Measurements from ENCODE around the gene ROCK2. TPM values are rescaled to one million over a fixed set of nuclear protein-coding genes. Genes with fewer than 3 reads are reported as not detected.

Gene ROCK2
- total and polyA plus RNA-seq, 3 donors from 2014 or later, result 4.6 to 33.7 (median 31.3) TPM

DNA sequence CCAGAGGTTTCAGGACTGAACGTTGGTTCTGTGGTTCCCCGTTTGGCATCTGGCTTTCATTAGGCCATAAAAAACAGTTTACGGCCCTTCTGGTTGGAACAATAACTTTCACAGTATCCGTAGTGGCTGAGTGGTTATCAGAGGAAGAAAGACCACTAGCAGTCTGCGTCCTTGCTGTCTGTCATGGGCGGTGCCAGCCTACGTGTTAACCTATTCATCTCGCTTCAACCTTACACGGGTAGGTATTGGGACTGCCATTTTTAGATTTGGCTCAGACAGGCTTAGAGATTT lies 42.6 kb upstream of the ROCK2 start:
- H3K36me3 ChIP-seq (ENCODE audit: low read depth, missing control alignments), result no peaks in the 10 kb centered on the region
- H3K4me1 ChIP-seq, result peaks cover 7% of the 10 kb centered on the region
- no peaks in the 10 kb centered on the region for H3K9me3 ChIP-seq
- no peaks in the 10 kb centered on the region for H3K27me3 ChIP-seq
- TF ChIP-seq CTCF (IDR thresholded peaks at IDR 0.05) (no peak), POLR2A (IDR thresholded peaks at IDR 0.05) (no peak)
- 60 to 69% methylated on average over 9 of the region's 9 CpGs for WGBS, 2 donors
- intact Hi-C loops (cut with DNase I; ENCODE audit: low total_unique reads), result no loop called here
- no peak overlapping the region for H3K27ac ChIP-seq
- H3K4me3 ChIP-seq, result no peak overlapping the region
- DNase-seq, result no peak

GRCh38 chr2:11385847-11386246 lies 41.4 kb upstream of the ROCK2 start:
- no peaks in the 10 kb centered on the region for H3K36me3 ChIP-seq (ENCODE audit: low read depth, missing control alignments)
- no peak overlapping the region for H3K4me3 ChIP-seq
- intact Hi-C loops (cut with DNase I; ENCODE audit: low total_unique reads), result no loop called here
- no peak for DNase-seq
- H3K9me3 ChIP-seq, result no peaks in the 10 kb centered on the region
- H3K4me1 ChIP-seq, result peaks cover 7% of the 10 kb centered on the region
- no peak overlapping the region for H3K27ac ChIP-seq
- no peaks in the 10 kb centered on the region for H3K27me3 ChIP-seq
- 84 to 97% methylated on average over 3 of the region's 3 CpGs for WGBS, 2 donors
- no peak for TF ChIP-seq POLR2A (IDR thresholded peaks at IDR 0.05)
- TF ChIP-seq CTCF (IDR thresholded peaks at IDR 0.05), result no peak

- DNase-seq, result no peak
- no peak overlapping the region for H3K27ac ChIP-seq
- peaks cover 7% of the 10 kb centered on the region for H3K4me1 ChIP-seq
- H3K9me3 ChIP-seq, result no peaks in the 10 kb centered on the region
- TF ChIP-seq CTCF (IDR thresholded peaks at IDR 0.05), result no peak
- no peak for TF ChIP-seq POLR2A (IDR thresholded peaks at IDR 0.05)
- no peaks in the 10 kb centered on the region for H3K27me3 ChIP-seq
- H3K36me3 ChIP-seq (ENCODE audit: low read depth, missing control alignments), result no peaks in the 10 kb centered on the region
- WGBS, 2 donors, result 84 to 86% methylated on average over 2 of the region's 2 CpGs
- intact Hi-C loops (cut with DNase I; ENCODE audit: low total_unique reads), result no loop called here
- H3K4me3 ChIP-seq, result no peak overlapping the region
Measured at GRCh38 chr2:11385216-11385615, 40.8 kb upstream of the ROCK2 start.

DNA sequence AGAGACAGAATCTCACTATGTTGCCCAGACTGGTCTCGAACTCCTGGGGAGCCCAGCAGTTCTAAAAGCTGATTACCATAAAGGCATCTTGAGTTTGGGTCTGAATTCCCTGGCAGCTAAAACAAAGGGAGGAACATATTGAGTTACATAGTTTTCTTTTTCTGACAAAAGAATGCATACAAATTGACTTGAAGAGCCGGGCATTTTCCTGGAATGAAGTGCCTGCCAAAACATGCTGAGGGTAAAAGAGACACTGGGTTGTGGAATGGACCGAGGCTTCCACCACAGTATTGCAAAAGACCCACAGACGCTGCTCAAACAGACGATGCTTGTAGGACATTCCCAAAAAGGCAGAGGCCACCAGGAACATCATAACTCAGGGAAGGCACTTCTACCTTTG lies 35.1 kb upstream of the ROCK2 start:
- no peak for TF ChIP-seq POLR2A (IDR thresholded peaks at IDR 0.05)
- no peak for TF ChIP-seq CTCF (IDR thresholded peaks at IDR 0.05)
- Histone ChIP-seq H3K9me3 (no peaks in the 10 kb centered on the region), H3K27me3 (no peaks in the 10 kb centered on the region), H3K36me3 (ENCODE audit: low read depth, missing control alignments) (no peaks in the 10 kb centered on the region), H3K4me3 (no peak overlapping the region), H3K27ac (no peak overlapping the region), H3K4me1 (peaks cover 7% of the 10 kb centered on the region)
- WGBS, 2 donors, result 52 to 58% methylated on average over 5 of the region's 5 CpGs
- no peak for DNase-seq
- intact Hi-C loops (cut with DNase I; ENCODE audit: low total_unique reads), result no loop called here

- intact Hi-C loops (cut with DNase I; ENCODE audit: low total_unique reads), result no loop called here
- WGBS, 2 donors, result 70 to 77% methylated on average over 12 of the region's 12 CpGs
- TF ChIP-seq CTCF (IDR thresholded peaks at IDR 0.05) (no peak), POLR2A (IDR thresholded peaks at IDR 0.05) (no peak)
- no peak for DNase-seq
- H3K4me3 ChIP-seq, result no peak overlapping the region
- H3K27ac ChIP-seq, result peak overlapping the region in 1 of 2 donors; percentile 15
- H3K27me3 ChIP-seq, result no peaks in the 10 kb centered on the region
- peaks cover 12% of the 10 kb centered on the region for H3K4me1 ChIP-seq
- H3K36me3 ChIP-seq (ENCODE audit: low read depth, missing control alignments), result no peaks in the 10 kb centered on the region
- H3K9me3 ChIP-seq, result no peaks in the 10 kb centered on the region
Measured at GRCh38 chr2:11377928-11378545, 33.6 kb upstream of the ROCK2 start.
